NCI-H345 treated with DMSO at 0.1 percent for 48 hours (cell line): ENCODE measurements around the gene SCYGR6.
"Not testable (repeated sequence)": the region's sequence is repeated elsewhere in the genome, so short reads cannot be mapped to it uniquely, and the experiment has no call there.

Source experiments
- DNase-seq: peaks from one replicate; lab custom pipeline; 2025; ENCODE audit not compliant: unreplicated experiment; lab: John Stamatoyannopoulos, UW

Gene SCYGR6

GRCh38 chr2:227724394-227725039, at the start of gene SCYGR6:
Gene SCYGR6 (minus strand): TSS chr2:227724757. CDS start chr2:227724757, 0 bp downstream.
- DNase-seq, result no peak

GRCh38 chr2:227774011-227774624, 49.6 kb upstream of the SCYGR6 start:
- no peak for DNase-seq

- no peak for DNase-seq
Measured at GRCh38 chr2:227772932-227773331, 48.4 kb upstream of the SCYGR6 start.

- peak; percentile 74 for DNase-seq
Measured at GRCh38 chr2:227772197-227772661, 47.7 kb upstream of the SCYGR6 start.

- DNase-seq, result no peak
Measured at GRCh38 chr2:227767830-227768229, 43.3 kb upstream of the SCYGR6 start.

GRCh38 chr2:227766373-227766883, 41.9 kb upstream of the SCYGR6 start:
- peak; percentile 47 for DNase-seq

GRCh38 chr2:227765788-227766372, 41.3 kb upstream of the SCYGR6 start:
- no peak for DNase-seq

- no peak for DNase-seq
Measured at GRCh38 chr2:227761740-227762476, 37.4 kb upstream of the SCYGR6 start.

- DNase-seq, result no peak
Measured at GRCh38 chr2:227759411-227760118, 35.0 kb upstream of the SCYGR6 start.

GRCh38 chr2:227756261-227756660, 31.7 kb upstream of the SCYGR6 start:
- not testable (repeated sequence) for DNase-seq

GRCh38 chr2:227748079-227748478, 23.5 kb upstream of the SCYGR6 start:
- no peak for DNase-seq

- no peak for DNase-seq
Measured at GRCh38 chr2:227745594-227745993, 21.0 kb upstream of the SCYGR6 start, which contains the start of gene SCYGR8. Gene SCYGR8 (plus strand): TSS chr2:227745894. CDS start chr2:227745894, 0 bp downstream.

- DNase-seq, result not testable (repeated sequence)
Measured at GRCh38 chr2:227740705-227741104, 16.1 kb upstream of the SCYGR6 start.

- no peak for DNase-seq
Measured at GRCh38 chr2:227739351-227739750, 14.8 kb upstream of the SCYGR6 start.

- no peak for DNase-seq
Measured at GRCh38 chr2:227728035-227728434, 3.5 kb upstream of the SCYGR6 start, which contains the start of gene SCYGR7. Gene SCYGR7 (plus strand): TSS chr2:227728335. CDS start chr2:227728335, 0 bp downstream.

- DNase-seq, result not testable (repeated sequence)
Measured at GRCh38 chr2:227722821-227723220, 1.7 kb downstream of the SCYGR6 start.

GRCh38 chr2:227720680-227721079, 3.9 kb downstream of the SCYGR6 start:
- no peak for DNase-seq

- DNase-seq, result no peak
Measured at GRCh38 chr2:227719641-227720040, 4.9 kb downstream of the SCYGR6 start.

GRCh38 chr2:227717687-227718567, 6.6 kb downstream of the SCYGR6 start, which contains the start of gene SLC19A3:
Gene SLC19A3 (minus strand): TSS chr2:227718028. CDS start chr2:227702318, 15,710 bp downstream.
- DNase-seq, result peak; percentile 18
